ENCODE measurements around the gene UCK2. TPM values are rescaled to one million over a fixed set of nuclear protein-coding genes. Genes with fewer than 3 reads are reported as not detected.
A peak's percentile ranks its signal among the peaks of the same experiment; 100 is the strongest.

The UCK2 gene
- total RNA-seq, 1 donor from 2014 or later, result 103 TPM

- DNase-seq, result no peak
Observed at GRCh38 chr1:165903672-165904071, 76.3 kb downstream of the UCK2 start.

DNA sequence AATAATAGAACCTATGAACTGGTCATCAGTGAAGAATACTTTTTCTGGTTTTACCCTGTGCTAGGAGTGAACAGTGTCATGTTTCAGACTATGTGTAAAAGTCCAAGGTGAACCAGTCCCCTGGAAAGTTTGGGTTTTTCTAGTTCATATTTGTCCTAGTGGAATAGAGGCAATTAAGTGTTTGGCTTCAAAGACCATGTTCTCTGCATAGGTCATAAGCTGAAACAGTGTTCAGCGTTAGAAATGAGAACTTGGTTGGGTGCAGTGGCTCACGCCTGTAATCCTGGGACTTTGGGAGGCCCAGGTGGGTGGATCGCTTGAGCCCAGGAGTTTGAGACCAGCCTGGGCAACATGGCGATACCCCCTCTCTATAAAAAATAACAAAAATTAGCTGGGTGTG lies 77.5 kb downstream of the UCK2 start:
- DNase-seq, result no peak

- DNase-seq, result no peak
Observed at GRCh38 chr1:165905853-165906252, 78.4 kb downstream of the UCK2 start.

- DNase-seq, result no peak
Observed at GRCh38 chr1:165907256-165907857, 79.9 kb downstream of the UCK2 start.

GRCh38 chr1:165910764-165911421 lies 83.5 kb downstream of the UCK2 start:
- DNase-seq, result no peak

- no peak for DNase-seq
Observed at GRCh38 chr1:165911609-165912281, 84.3 kb downstream of the UCK2 start.

GRCh38 chr1:165912638-165913037 lies 85.2 kb downstream of the UCK2 start:
- no peak for DNase-seq

- peak; percentile 49 for DNase-seq
Observed at GRCh38 chr1:165914136-165914798, 86.9 kb downstream of the UCK2 start.

GRCh38 chr1:165915480-165915879 lies 88.1 kb downstream of the UCK2 start:
- no peak for DNase-seq

GRCh38 chr1:165915932-165916348 lies 88.5 kb downstream of the UCK2 start:
- no peak for DNase-seq

DNA sequence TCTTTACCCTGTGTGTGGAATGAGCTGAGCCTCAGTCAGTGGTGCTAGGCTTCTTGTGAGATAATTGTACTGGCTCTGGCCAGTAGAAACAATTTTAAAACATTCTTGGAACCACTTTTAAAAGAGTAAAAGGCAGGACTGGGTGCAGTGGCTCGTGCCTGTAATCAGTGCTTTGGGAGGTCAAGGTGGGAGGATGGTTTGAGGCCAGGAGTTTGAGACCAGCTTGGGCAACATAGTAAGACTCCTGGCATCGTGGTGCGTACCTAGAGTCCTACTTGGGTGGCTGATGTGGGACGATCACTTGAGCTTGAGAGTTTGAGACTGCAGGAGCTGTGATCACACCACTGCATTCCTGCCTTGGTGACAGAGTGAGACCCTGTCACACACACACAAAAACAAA lies 89.8 kb downstream of the UCK2 start:
- DNase-seq, result no peak

DNA sequence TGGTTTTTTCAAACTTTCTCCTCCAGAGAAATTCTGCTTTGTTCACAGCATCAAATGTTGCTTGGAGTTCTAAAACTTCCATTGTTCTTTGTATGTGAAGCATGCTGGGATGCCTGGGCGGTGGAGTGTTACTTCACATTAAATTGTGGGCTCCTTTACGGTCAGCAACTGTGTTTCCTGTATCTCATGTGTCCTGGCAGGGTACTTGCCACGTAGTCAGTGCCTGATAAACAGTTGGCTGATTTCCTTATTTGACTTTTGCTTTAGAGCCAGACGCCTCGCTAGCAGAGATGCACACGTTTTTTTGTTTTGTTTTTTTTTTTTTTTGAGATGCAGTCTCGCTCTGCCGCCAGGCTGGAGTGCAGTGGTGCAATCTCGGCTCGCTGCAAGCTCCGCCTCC lies 96.7 kb downstream of the UCK2 start:
- no peak for DNase-seq

GRCh38 chr1:165925498-165926079 lies 98.2 kb downstream of the UCK2 start:
- no peak for DNase-seq

DNA sequence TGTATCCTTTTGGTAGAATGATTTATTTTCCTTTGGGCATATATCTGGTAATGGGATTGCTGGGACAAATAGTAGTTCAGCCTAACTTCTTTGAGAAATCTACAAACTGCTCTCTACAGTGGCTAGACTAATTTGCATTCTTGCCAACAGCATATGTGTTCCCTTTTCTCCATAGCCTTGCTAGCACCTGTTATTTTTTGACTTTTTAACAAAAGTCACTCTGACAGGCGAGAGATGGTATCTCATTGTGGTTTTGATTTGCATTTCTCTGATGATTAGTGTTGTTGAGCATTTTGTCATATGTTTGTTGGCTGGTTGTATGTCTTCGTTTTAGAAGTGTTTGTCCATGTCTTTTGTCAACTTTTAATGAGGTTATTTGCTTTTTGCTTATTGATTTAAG lies 99.8 kb downstream of the UCK2 start:
- DNase-seq, result no peak

- DNase-seq, result peak; percentile 25
Observed at GRCh38 chr1:165928075-165928731, 100.8 kb downstream of the UCK2 start.

DNA sequence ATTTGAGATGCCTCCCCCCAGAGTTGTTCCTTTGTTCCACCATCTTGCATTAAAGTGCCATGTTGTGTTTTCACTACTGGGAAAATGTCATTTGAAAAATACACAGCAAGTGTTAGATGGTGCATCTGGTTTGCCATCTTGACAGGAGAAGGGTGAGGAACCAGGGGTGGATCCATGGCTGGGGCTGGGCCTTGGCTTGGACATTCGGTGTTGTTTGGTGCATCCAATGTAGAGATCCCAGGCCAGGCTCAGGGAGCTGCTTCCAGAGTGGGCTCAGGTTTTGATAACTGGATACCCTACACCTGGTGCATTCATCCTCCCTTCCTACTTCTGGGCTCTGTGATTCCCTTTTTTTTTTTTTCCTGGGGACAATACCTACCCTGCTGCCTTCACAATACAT lies 103.5 kb downstream of the UCK2 start:
- no peak for DNase-seq

- DNase-seq, result no peak
Observed at GRCh38 chr1:165933446-165934170, 106.2 kb downstream of the UCK2 start.

GRCh38 chr1:165936542-165936941 lies 109.1 kb downstream of the UCK2 start:
- peak; percentile 31 for DNase-seq

- no peak for DNase-seq
Observed at GRCh38 chr1:165937829-165938228, 110.4 kb downstream of the UCK2 start.

GRCh38 chr1:165938844-165939243 lies 111.4 kb downstream of the UCK2 start:
- DNase-seq, result no peak

DNA sequence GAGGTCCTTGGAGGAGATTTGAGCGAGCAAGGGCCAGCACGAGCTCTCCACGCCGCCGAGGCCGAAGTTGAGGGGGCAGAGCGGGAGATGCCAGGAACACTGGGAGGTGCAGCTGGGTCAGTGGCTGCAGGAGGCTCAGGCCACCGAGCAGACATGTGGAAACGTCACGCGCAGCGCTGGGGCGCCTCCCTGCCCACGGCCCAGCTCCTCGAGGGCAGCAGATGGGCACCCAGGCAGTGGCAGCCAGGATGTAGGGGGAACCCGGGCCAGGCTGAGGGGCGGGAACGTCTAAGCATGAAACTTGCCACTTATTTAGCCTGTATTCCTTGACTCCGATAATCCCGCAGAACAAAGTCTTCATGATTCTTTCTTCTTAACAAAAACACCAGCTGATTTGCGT lies 114.1 kb downstream of the UCK2 start:
- no peak for DNase-seq

DNA sequence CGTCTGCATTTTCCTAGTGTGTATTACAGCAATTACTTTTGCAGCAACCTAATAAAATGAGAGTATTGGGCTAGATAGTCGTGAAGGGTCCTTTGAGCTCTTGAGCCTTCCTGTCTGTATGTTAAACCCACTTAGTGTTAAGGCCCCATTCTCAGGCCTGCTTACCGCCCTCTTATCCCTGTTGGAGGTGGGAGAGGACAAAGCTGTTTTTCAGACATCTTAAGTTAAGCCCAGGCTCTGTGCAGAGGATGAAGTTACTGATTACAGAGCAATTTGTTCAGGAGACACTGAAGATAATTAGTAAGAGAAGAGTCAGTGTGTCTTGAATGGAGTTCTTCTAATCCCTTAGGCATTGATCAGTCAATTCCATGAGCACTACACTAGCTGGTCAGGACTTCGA lies 114.6 kb downstream of the UCK2 start:
- no peak for DNase-seq
